HepG2 (cell line): ENCODE data around the gene SF3A2. TPM values are rescaled to one million over a fixed set of nuclear protein-coding genes. Genes with fewer than 3 reads are reported as not detected.

Source experiments
- AGO2 ChIP-seq: fragments of 200-400 bp; formaldehyde crosslinking; optimal IDR thresholded peaks from 2 replicates; pipeline ENCODE3; 2017; ENCODE audit warnings: mild to moderate bottlenecking, low read depth, low read length, moderate library complexity
- SNRNP70 ChIP-seq: fragments of 200-400 bp; formaldehyde crosslinking; IDR thresholded peaks from 2 replicates; pipeline ENCODE4 v1.6.1; 2017; ENCODE audit warnings: mild to moderate bottlenecking, low read depth, low read length, moderate library complexity
- TCF12 ChIP-seq, 2 experiments: fragments of 450-650 bp in 1 of 2; sonication (generic) in 1 of 2; formaldehyde crosslinking in 1 of 2; IDR thresholded peaks; 2 replicates each; pipeline versions ENCODE4 v1.6.1 to v1.8.0; 2017 to 2022; ENCODE audit warnings: antibody characterized with exemption in 1 of 2, mild to moderate bottlenecking in 1 of 2, missing genetic modification reagents in 1 of 2, moderate library complexity in 1 of 2
- ZFY ChIP-seq: sonication (generic); formaldehyde crosslinking; IDR thresholded peaks from 2 replicates; pipeline ENCODE4 v1.4.0; 2020; ENCODE audit warnings: missing genetic modification reagents
- ZNF24 ChIP-seq: fragments of 450-650 bp; IDR thresholded peaks from 2 replicates; pipeline ENCODE4 v1.6.1; 2017; ENCODE audit warnings: antibody characterized with exemption, mild to moderate bottlenecking
- ZNF605 ChIP-seq: sonication (generic); formaldehyde crosslinking; IDR thresholded peaks from 2 replicates; pipeline ENCODE4 v1.8.0; 2022; ENCODE audit warnings: mild to moderate bottlenecking, missing genetic modification reagents
- polyA plus RNA-seq, 8 experiments: library from polyadenylated mRNA; depleted of rRNA in 3 of 8; stranded (reverse) in 7 of 8; unstranded in 1 of 8; fragments of >200 nt; fragmentation: Illumina TruSeq in 4 of 8; extraction: Trizol in 4 of 8; gene quantifications; 2 replicates each; pipeline versions ENCODE4 v1.2.1 to v1.2.3, GENCODE V29; 2011 to 2016; ENCODE audit warnings: low read depth in 4 of 8, missing spikeins in 1 of 8, mixed read lengths in 1 of 8; ENCODE audit not compliant: insufficient read depth in 1 of 8
- total RNA-seq, 5 experiments: library from RNA; depleted of rRNA; stranded (reverse); fragments of >200 nt; fragmentation: Illumina TruSeq; extraction: Trizol; gene quantifications; 2 replicates each; pipeline ENCODE4 v1.2.3, GENCODE V29; 2016; ENCODE audit warnings: low read depth in 1 of 5
- TF ChIP-seq, protein P1 (sequence below), 2 experiments: sonication (generic) in 1 of 2; formaldehyde crosslinking in 1 of 2; IDR thresholded peaks; 2 replicates each; pipeline versions ENCODE4 v1.6.1 to v1.9.0; 2014 to 2022; ENCODE audit warnings: antibody characterized with exemption in 1 of 2, borderline replicate concordance in 1 of 2, inconsistent platforms in 1 of 2, low read depth in 1 of 2, missing genetic modification reagents in 1 of 2
- TF ChIP-seq, protein P2 (sequence below): sonication (generic); formaldehyde crosslinking; IDR thresholded peaks from 2 replicates; pipeline ENCODE4 v1.4.0; 2020; ENCODE audit warnings: missing genetic modification reagents
- TF ChIP-seq, protein P3 (sequence below): IDR thresholded peaks from 2 replicates; pipeline ENCODE4 v1.6.1; 2016; ENCODE audit warnings: low read depth, missing genetic modification reagents, missing compliant biosample characterization
- TF ChIP-seq, protein P4 (sequence below): sonication (generic); formaldehyde crosslinking; IDR thresholded peaks from 2 replicates; pipeline ENCODE4 v1.8.0; 2022; ENCODE audit warnings: low read depth, missing genetic modification reagents

Gene SF3A2
- total and polyA plus RNA-seq, 2 of the 13 experiments (the other 11 are each of a cell fraction or from before 2014, with no cell fraction given): 8.6 to 8.8 TPM

DNA sequence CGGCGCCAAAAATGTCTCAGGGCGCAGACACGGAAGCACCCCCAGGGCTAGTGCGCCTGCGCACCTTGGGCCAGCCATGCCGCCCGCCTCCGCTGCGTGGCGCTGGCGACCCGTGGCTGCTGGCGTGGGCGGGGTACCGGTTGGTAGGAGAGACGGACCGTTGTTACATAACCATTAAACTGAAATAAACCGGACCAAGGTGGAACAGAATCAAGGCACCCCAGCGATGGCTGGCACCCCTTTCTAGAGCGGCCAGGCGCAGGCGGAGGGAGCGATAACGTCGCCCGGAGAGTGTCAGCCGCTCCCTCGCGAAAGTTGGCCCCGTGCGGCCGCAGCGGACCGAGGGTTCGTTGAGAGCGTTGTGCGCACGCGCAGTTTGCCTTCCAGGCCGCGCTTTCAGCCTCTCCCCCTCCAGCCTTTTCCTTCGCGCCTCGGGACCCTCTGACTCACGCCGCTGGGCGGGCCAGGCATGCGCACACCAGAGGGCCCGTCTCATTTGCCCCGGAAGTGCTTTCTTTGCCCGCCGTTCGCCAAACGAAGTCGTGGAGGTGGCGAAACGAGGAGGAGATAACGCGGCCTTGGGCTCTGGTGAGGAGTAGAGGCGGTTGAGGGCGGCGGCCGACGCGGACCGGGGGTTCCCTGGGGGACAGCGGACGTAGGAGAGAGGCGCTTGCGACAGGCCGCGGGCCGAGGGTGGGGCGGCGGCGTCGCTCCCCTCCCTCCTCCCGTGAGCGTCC, at the start of gene SF3A2, which contains the start of gene PLEKHJ1 (continued):
- TF ChIP-seq, protein P1, sequence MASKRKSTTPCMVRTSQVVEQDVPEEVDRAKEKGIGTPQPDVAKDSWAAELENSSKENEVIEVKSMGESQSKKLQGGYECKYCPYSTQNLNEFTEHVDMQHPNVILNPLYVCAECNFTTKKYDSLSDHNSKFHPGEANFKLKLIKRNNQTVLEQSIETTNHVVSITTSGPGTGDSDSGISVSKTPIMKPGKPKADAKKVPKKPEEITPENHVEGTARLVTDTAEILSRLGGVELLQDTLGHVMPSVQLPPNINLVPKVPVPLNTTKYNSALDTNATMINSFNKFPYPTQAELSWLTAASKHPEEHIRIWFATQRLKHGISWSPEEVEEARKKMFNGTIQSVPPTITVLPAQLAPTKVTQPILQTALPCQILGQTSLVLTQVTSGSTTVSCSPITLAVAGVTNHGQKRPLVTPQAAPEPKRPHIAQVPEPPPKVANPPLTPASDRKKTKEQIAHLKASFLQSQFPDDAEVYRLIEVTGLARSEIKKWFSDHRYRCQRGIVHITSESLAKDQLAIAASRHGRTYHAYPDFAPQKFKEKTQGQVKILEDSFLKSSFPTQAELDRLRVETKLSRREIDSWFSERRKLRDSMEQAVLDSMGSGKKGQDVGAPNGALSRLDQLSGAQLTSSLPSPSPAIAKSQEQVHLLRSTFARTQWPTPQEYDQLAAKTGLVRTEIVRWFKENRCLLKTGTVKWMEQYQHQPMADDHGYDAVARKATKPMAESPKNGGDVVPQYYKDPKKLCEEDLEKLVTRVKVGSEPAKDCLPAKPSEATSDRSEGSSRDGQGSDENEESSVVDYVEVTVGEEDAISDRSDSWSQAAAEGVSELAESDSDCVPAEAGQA (IDR thresholded peaks at IDR 0.05; ENCODE audit: low read depth): peak; percentile 21; the same call in 1 of the 2 replicates
- TF ChIP-seq, protein P1 (CRISPR knock-in tag; IDR thresholded peaks at IDR 0.05; ENCODE audit: borderline replicate concordance): 0 out of 2 replicates have a peak, but pooled peaks have one; percentile 21
- no peak for TF ChIP-seq SNRNP70
- TF ChIP-seq ZNF605 (CRISPR knock-in tag): peak; percentile 99
- peak; percentile 40 for TF ChIP-seq AGO2
- TF ChIP-seq, protein P2, sequence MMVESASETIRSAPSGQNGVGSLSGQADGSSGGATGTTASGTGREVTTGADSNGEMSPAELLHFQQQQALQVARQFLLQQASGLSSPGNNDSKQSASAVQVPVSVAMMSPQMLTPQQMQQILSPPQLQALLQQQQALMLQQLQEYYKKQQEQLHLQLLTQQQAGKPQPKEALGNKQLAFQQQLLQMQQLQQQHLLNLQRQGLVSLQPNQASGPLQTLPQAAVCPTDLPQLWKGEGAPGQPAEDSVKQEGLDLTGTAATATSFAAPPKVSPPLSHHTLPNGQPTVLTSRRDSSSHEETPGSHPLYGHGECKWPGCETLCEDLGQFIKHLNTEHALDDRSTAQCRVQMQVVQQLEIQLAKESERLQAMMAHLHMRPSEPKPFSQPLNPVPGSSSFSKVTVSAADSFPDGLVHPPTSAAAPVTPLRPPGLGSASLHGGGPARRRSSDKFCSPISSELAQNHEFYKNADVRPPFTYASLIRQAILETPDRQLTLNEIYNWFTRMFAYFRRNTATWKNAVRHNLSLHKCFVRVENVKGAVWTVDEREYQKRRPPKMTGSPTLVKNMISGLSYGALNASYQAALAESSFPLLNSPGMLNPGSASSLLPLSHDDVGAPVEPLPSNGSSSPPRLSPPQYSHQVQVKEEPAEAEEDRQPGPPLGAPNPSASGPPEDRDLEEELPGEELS (CRISPR knock-in tag): peak; percentile 32; the same call in 1 of the 2 replicates
- TF ChIP-seq, protein P3, sequence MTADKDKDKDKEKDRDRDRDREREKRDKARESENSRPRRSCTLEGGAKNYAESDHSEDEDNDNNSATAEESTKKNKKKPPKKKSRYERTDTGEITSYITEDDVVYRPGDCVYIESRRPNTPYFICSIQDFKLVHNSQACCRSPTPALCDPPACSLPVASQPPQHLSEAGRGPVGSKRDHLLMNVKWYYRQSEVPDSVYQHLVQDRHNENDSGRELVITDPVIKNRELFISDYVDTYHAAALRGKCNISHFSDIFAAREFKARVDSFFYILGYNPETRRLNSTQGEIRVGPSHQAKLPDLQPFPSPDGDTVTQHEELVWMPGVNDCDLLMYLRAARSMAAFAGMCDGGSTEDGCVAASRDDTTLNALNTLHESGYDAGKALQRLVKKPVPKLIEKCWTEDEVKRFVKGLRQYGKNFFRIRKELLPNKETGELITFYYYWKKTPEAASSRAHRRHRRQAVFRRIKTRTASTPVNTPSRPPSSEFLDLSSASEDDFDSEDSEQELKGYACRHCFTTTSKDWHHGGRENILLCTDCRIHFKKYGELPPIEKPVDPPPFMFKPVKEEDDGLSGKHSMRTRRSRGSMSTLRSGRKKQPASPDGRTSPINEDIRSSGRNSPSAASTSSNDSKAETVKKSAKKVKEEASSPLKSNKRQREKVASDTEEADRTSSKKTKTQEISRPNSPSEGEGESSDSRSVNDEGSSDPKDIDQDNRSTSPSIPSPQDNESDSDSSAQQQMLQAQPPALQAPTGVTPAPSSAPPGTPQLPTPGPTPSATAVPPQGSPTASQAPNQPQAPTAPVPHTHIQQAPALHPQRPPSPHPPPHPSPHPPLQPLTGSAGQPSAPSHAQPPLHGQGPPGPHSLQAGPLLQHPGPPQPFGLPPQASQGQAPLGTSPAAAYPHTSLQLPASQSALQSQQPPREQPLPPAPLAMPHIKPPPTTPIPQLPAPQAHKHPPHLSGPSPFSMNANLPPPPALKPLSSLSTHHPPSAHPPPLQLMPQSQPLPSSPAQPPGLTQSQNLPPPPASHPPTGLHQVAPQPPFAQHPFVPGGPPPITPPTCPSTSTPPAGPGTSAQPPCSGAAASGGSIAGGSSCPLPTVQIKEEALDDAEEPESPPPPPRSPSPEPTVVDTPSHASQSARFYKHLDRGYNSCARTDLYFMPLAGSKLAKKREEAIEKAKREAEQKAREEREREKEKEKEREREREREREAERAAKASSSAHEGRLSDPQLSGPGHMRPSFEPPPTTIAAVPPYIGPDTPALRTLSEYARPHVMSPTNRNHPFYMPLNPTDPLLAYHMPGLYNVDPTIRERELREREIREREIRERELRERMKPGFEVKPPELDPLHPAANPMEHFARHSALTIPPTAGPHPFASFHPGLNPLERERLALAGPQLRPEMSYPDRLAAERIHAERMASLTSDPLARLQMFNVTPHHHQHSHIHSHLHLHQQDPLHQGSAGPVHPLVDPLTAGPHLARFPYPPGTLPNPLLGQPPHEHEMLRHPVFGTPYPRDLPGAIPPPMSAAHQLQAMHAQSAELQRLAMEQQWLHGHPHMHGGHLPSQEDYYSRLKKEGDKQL (CRISPR knock-in tag): peak; percentile 72; the same call in 1 of the 2 replicates
- no peak for TF ChIP-seq TCF12 (IDR thresholded peaks at IDR 0.05)
- TF ChIP-seq TCF12 (CRISPR knock-in tag; IDR thresholded peaks at IDR 0.05): peak; percentile 29; the same call in 1 of the 2 replicates
- TF ChIP-seq, protein P4, sequence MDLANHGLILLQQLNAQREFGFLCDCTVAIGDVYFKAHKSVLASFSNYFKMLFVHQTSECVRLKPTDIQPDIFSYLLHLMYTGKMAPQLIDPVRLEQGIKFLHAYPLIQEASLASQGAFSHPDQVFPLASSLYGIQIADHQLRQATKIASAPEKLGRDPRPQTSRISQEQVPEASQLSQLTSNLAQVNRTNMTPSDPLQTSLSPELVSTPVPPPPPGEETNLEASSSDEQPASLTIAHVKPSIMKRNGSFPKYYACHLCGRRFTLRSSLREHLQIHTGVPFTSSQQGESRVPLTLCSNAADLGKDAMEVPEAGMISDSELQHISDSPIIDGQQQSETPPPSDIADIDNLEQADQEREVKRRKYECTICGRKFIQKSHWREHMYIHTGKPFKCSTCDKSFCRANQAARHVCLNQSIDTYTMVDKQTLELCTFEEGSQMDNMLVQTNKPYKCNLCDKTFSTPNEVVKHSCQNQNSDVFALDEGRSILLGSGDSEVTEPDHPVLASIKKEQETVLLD (CRISPR knock-in tag): peak; percentile 96
- TF ChIP-seq ZNF24: no peak
- peak; percentile 90; the same call in 1 of the 2 replicates for TF ChIP-seq ZFY
